Vagina (tissue), 2 donors: ENCODE results near the gene PIP4K2A. TPM values are rescaled to one million over a fixed set of nuclear protein-coding genes. Genes with fewer than 3 reads are reported as not detected.

Source experiments
- DNase-seq, 2 donors: peaks; one replicate each; pipeline ENCODE4 v3.0.0-alpha.2; 2017; ENCODE audit errors: extremely low spot score in 2 of 2
- H3K27ac ChIP-seq: fragments of 200-600 bp; sonication (generic); one replicate; pipeline ENCODE4 v1.5.1; 2019
- H3K27me3 ChIP-seq: fragments of 200-600 bp; sonication (generic); one replicate; pipeline ENCODE4 v1.5.1; 2019
- H3K36me3 ChIP-seq, 2 donors: fragments of 200-600 bp; sonication (generic); one replicate each; pipeline ENCODE4 v1.5.1; 2017 to 2019
- H3K4me1 ChIP-seq: fragments of 200-600 bp; sonication (generic); one replicate; pipeline ENCODE4 v1.5.1; 2019
- H3K4me3 ChIP-seq, 2 donors: fragments of 200-600 bp; sonication (generic); 1 replicate in 1 of 2; 2 replicates in 1 of 2; pipeline ENCODE4 v1.5.1; 2016 to 2019
- H3K9me3 ChIP-seq: fragments of 200-600 bp; sonication (generic); one replicate; pipeline ENCODE4 v1.5.1; 2019
- CTCF ChIP-seq, 3 experiments: fragments of 450-650 bp in 2 of 3; fragments of 200-600 bp in 1 of 3; sonication (generic) in 1 of 3; IDR thresholded peaks; one replicate each; pipeline ENCODE4 v1.5.1; 2017 to 2019; ENCODE audit warnings: antibody characterized with exemption in 3 of 3, mild to moderate bottlenecking in 2 of 3, moderate library complexity in 2 of 3
- POLR2A ChIP-seq, 2 donors: fragments of 450-650 bp; IDR thresholded peaks; one replicate each; pipeline ENCODE4 v1.6.1; 2017; ENCODE audit warnings: antibody characterized with exemption in 2 of 2, mild to moderate bottlenecking in 2 of 2, moderate library complexity in 2 of 2
- POLR2AphosphoS5 ChIP-seq, 2 donors: sonication (generic); formaldehyde crosslinking; IDR thresholded peaks; one replicate each; pipeline ENCODE4 v1.9.0; 2017; ENCODE audit warnings: antibody characterized with exemption in 2 of 2, mild to moderate bottlenecking in 2 of 2, low read depth in 1 of 2; ENCODE audit not compliant: insufficient read depth in 1 of 2
- intact Hi-C: fragments of 100-400 bp; cut with DNase I; formaldehyde crosslinking; loops from one replicate; pipeline ENCODE4 v1.15.1; 2023
- total RNA-seq: library from RNA; depleted of rRNA; stranded (reverse); fragments of >200 nt; gene quantifications from one replicate; pipeline ENCODE4 v1.2.3, GENCODE V29; 2016

The PIP4K2A gene
- total RNA-seq, 1 donor from 2014 or later, result 20.6 TPM

GRCh38 chr10:22573820-22574569, 140.4 kb downstream of the PIP4K2A start:
- Histone ChIP-seq H3K4me1 (no peaks in the 10 kb centered on the region), H3K4me3 (no peak overlapping the region), H3K27me3 (no peaks in the 10 kb centered on the region), H3K9me3 (no peaks in the 10 kb centered on the region), H3K36me3 (peaks cover 0 to 14% of the 10 kb centered on the region in 2 donors), H3K27ac (no peak overlapping the region)
- intact Hi-C loops, result no loop called here
- no peak for DNase-seq
- TF ChIP-seq POLR2A (IDR thresholded peaks at IDR 0.05) (no peak), POLR2AphosphoS5 (IDR thresholded peaks at IDR 0.05; ENCODE audit: insufficient read depth in 1 of 2, low read depth in 1 of 2) (no peak), CTCF (IDR thresholded peaks at IDR 0.05) (peak in 2 of 3 experiments; percentile 22 to 25)

GRCh38 chr10:22570733-22571430, 143.5 kb downstream of the PIP4K2A start:
- no peaks in the 10 kb centered on the region for H3K4me1 ChIP-seq
- no peak overlapping the region for H3K27ac ChIP-seq
- H3K27me3 ChIP-seq, result no peaks in the 10 kb centered on the region
- no peaks in the 10 kb centered on the region for H3K9me3 ChIP-seq
- H3K4me3 ChIP-seq, result no peak overlapping the region
- no peak for DNase-seq
- no peak for TF ChIP-seq POLR2AphosphoS5 (IDR thresholded peaks at IDR 0.05; ENCODE audit: insufficient read depth in 1 of 2, low read depth in 1 of 2)
- no peak for TF ChIP-seq POLR2A (IDR thresholded peaks at IDR 0.05)
- no peak for TF ChIP-seq CTCF (IDR thresholded peaks at IDR 0.05)
- intact Hi-C loops, result no loop called here
- H3K36me3 ChIP-seq, result peaks cover 0 to 8% of the 10 kb centered on the region in 2 donors

- H3K4me3 ChIP-seq, result no peak overlapping the region
- peaks cover 0 to 5% of the 10 kb centered on the region in 2 donors for H3K36me3 ChIP-seq
- intact Hi-C loops, result no loop called here
- no peak for DNase-seq
- H3K9me3 ChIP-seq, result no peaks in the 10 kb centered on the region
- no peak overlapping the region for H3K27ac ChIP-seq
- TF ChIP-seq POLR2A (IDR thresholded peaks at IDR 0.05) (no peak), CTCF (IDR thresholded peaks at IDR 0.05) (no peak)
- H3K27me3 ChIP-seq, result no peaks in the 10 kb centered on the region
- no peaks in the 10 kb centered on the region for H3K4me1 ChIP-seq
Measured at GRCh38 chr10:22570234-22570633, 144.1 kb downstream of the PIP4K2A start.

GRCh38 chr10:22568928-22569327, 145.4 kb downstream of the PIP4K2A start:
- Histone ChIP-seq H3K27ac (no peak overlapping the region), H3K4me3 (no peak overlapping the region), H3K27me3 (no peaks in the 10 kb centered on the region), H3K4me1 (no peaks in the 10 kb centered on the region), H3K36me3 (peaks cover 0 to 5% of the 10 kb centered on the region in 2 donors), H3K9me3 (no peaks in the 10 kb centered on the region)
- no peak for DNase-seq
- intact Hi-C loops, result loop anchor here (10.0 kb wide), 1 partner anchor 416 kb away; no protein-coding TSS in a partner anchor
- no peak for TF ChIP-seq POLR2AphosphoS5 (IDR thresholded peaks at IDR 0.05; ENCODE audit: insufficient read depth in 1 of 2, low read depth in 1 of 2)
- TF ChIP-seq POLR2A (IDR thresholded peaks at IDR 0.05), result no peak
- no peak for TF ChIP-seq CTCF (IDR thresholded peaks at IDR 0.05)

GRCh38 chr10:22564060-22564459, 150.3 kb downstream of the PIP4K2A start:
- no peaks in the 10 kb centered on the region for H3K36me3 ChIP-seq
- no peak for DNase-seq
- no peaks in the 10 kb centered on the region for H3K9me3 ChIP-seq
- no peak overlapping the region for H3K27ac ChIP-seq
- TF ChIP-seq POLR2A (IDR thresholded peaks at IDR 0.05) (no peak), POLR2AphosphoS5 (IDR thresholded peaks at IDR 0.05; ENCODE audit: insufficient read depth in 1 of 2, low read depth in 1 of 2) (no peak), CTCF (IDR thresholded peaks at IDR 0.05) (no peak)
- no peaks in the 10 kb centered on the region for H3K4me1 ChIP-seq
- no peak overlapping the region for H3K4me3 ChIP-seq
- intact Hi-C loops, result loop anchor here (10.0 kb wide), 1 partner anchor 421 kb away; no protein-coding TSS in a partner anchor
- H3K27me3 ChIP-seq, result no peaks in the 10 kb centered on the region
